ENCODE data around the gene SORBS2. TPM values are rescaled to one million over a fixed set of nuclear protein-coding genes. Genes with fewer than 3 reads are reported as not detected.

Gene SORBS2
- polyA plus RNA-seq, 2 of the 4 experiments (the other 2 are of a cell fraction) = 0.23 to 0.90 TPM

DNA sequence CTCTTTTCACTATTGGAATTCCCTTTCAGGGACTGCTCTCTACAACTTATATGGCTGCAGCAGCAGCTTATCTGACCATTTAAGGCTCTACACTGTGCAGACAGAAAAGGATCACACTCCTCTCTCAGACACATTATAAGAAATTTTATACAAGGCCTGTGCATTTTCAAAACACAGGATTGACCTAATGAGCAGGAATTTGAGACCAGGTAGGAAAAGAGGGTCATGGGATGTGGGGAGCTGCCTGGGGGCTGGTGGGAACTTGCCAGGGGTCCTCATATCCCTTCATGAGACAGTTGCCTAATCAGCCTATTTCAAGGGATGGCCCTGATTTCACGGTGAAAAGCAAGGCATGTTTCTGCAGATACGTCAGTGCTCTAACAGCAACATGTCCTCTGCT, 77.1 kb downstream of the SORBS2 start:
- no peaks in the 10 kb centered on the region for H3K9me3 ChIP-seq
- WGBS (ENCODE audit: missing lambda C conversion rate) = 64% methylated on average over 2 of the region's 2 CpGs
- H3K4me1 ChIP-seq = no peaks in the 10 kb centered on the region
- POLR2A ChIA-PET = no interaction called here
- TF ChIP-seq, protein P1, sequence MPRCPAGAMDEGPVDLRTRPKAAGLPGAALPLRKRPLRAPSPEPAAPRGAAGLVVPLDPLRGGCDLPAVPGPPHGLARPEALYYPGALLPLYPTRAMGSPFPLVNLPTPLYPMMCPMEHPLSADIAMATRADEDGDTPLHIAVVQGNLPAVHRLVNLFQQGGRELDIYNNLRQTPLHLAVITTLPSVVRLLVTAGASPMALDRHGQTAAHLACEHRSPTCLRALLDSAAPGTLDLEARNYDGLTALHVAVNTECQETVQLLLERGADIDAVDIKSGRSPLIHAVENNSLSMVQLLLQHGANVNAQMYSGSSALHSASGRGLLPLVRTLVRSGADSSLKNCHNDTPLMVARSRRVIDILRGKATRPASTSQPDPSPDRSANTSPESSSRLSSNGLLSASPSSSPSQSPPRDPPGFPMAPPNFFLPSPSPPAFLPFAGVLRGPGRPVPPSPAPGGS (IDR thresholded peaks at IDR 0.05) = no peak
- TF ChIP-seq RFX5 (IDR thresholded peaks at IDR 0.05) = no peak
- TF ChIP-seq PHF8 (IDR thresholded peaks at IDR 0.05; ENCODE audit: borderline replicate concordance, low read depth) = no peak
- TF ChIP-seq TP53 (CRISPR knock-in tag; IDR thresholded peaks at IDR 0.05) = no peak
- ATAC-seq (no peak), FAIRE-seq (no peak), DNase-seq (ENCODE audit: low read depth in 1 of 2, low spot score in 1 of 2) (no peak)
- CTCF ChIA-PET = no interaction called here
- H3K27ac ChIP-seq = no peak overlapping the region
- H3K4me2 ChIP-seq = no peak overlapping the region
- no peak overlapping the region for H3K4me3 ChIP-seq

DNA sequence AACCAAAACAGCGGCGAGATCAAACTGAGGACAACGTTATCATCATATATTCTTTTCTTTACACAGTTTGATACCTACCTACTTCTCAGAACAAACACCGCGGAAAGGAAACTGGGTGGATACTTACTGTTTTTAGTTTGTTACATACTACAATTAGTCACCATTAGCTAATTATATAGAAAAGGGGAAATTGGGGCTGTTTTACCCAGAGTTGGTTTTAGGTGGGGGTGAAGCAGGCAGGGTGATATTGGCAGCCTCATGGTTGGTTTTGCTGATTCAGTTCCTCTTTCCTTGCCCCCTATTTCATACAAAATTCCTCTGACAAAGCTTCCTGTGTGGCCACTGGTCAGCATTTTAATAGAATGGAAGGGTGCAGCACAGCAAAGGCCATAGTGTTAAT, 77.8 kb downstream of the SORBS2 start:
- POLR2A ChIA-PET = no interaction called here
- Histone ChIP-seq H3K9me3 (no peaks in the 10 kb centered on the region), H3K4me2 (no peak overlapping the region), H3K4me1 (no peaks in the 10 kb centered on the region), H3K27ac (no peak overlapping the region), H3K4me3 (no peak overlapping the region)
- CTCF ChIA-PET = no interaction called here
- FAIRE-seq = no peak
- no peak for DNase-seq (ENCODE audit: low read depth in 1 of 2, low spot score in 1 of 2)
- TF ChIP-seq POLR2AphosphoS2 (conservative IDR thresholded peaks at IDR 0.05; ENCODE audit: low read length) (no peak), ZFP36 (IDR thresholded peaks at IDR 0.05; ENCODE audit: borderline replicate concordance, partially characterized antibody) (no peak), CEBPB (IDR thresholded peaks at IDR 0.05) (no peak), JUN (IDR thresholded peaks at IDR 0.05) (no peak)
- WGBS (ENCODE audit: missing lambda C conversion rate) = 78% methylated on average over 5 of the region's 5 CpGs
- ATAC-seq = no peak

DNA sequence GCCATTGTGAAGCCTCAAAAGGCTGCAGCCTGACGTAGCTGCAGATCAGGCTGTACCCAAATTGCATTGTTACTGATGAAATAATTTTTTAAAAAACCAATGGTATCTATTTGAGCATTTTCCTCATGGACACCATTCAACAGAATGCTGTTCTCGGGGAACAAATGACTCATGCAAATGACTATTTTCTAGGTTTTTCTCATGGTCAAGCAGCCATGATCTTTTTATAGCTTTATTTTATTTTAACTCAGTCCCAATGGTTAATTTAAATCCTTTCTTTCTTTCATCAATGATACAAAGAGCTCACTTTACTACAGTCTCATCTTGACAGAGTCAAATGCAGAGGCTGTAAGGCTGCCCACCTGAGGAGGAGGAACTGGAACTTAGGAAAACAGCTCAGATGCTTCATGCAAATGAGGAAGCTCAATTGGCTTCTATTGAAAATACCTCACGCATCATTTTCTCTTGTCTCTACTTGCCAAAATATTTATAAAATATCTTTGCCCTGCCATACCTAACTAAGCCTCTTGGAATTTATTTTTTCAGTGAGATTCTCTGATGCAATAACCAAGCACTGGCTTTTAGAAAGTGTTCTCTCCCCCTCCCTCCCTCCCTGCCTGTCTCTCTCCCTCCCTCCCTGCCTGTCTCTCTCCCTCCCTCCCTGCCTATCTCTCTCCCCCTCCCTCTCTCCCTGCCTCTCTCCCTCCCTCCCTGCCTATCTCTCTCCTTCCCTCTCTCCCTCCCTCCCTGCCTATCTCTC, 81.0 kb downstream of the SORBS2 start:
- ATAC-seq (no peak), FAIRE-seq (no peak), DNase-seq (ENCODE audit: low read depth in 1 of 2, low spot score in 1 of 2) (no peak)
- CTCF ChIA-PET = no interaction called here
- TF ChIP-seq ZC3H11A (IDR thresholded peaks at IDR 0.05) = no peak
- no peak for TF ChIP-seq HOXB13 (CRISPR knock-in tag; IDR thresholded peaks at IDR 0.05; ENCODE audit: low read depth)
- no peak for TF ChIP-seq HEYL (CRISPR knock-in tag; IDR thresholded peaks at IDR 0.05)
- TF ChIP-seq RNF2 (IDR thresholded peaks at IDR 0.05; ENCODE audit: borderline replicate concordance, low read depth) = no peak
- no peak for TF ChIP-seq NPAS2 (CRISPR knock-in tag; IDR thresholded peaks at IDR 0.05; ENCODE audit: borderline replicate concordance)
- TF ChIP-seq SREBF2 (IDR thresholded peaks at IDR 0.05) = no peak
- TF ChIP-seq SMC3 (IDR thresholded peaks at IDR 0.05) = no peak
- no peak for TF ChIP-seq ZFP36 (IDR thresholded peaks at IDR 0.05; ENCODE audit: borderline replicate concordance, partially characterized antibody)
- no peak for TF ChIP-seq FOXS1 (CRISPR knock-in tag; IDR thresholded peaks at IDR 0.05)
- WGBS (ENCODE audit: missing lambda C conversion rate) = 76% methylated on average over 3 of the region's 3 CpGs
- Histone ChIP-seq H3K27ac (no peak overlapping the region), H3K4me2 (no peak overlapping the region), H3K9me3 (no peaks in the 10 kb centered on the region), H3K4me3 (no peak overlapping the region), H3K4me1 (no peaks in the 10 kb centered on the region)
- POLR2A ChIA-PET = no interaction called here

DNA sequence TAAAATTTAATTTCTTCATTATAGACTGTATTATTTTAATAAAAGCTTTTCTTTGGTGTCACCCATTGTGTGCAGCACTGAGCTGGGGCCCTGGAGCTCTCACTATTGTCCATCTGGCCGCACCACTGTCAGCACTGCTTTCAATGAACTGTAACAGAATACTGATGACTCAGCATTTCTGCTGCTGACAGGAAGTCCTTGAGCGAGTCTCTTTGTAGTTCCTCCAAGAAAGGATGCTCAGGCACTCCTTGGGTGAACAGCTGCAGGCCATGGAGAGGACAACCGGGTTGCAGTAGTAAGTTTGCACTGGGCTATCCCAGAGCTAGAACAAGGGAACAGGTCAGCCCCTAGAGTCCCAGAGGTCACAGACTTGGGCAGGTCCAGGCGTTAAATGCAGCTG, 81.6 kb downstream of the SORBS2 start:
- 47% methylated on average over 3 of the region's 4 CpGs for WGBS (ENCODE audit: missing lambda C conversion rate)
- no peak for ATAC-seq
- Histone ChIP-seq H3K4me1 (no peaks in the 10 kb centered on the region), H3K4me3 (no peak overlapping the region), H3K4me2 (no peak overlapping the region), H3K9me3 (no peaks in the 10 kb centered on the region), H3K27ac (no peak overlapping the region)
- CTCF ChIA-PET = no interaction called here
- no peak for FAIRE-seq
- TF ChIP-seq TP53 (CRISPR knock-in tag; IDR thresholded peaks at IDR 0.05) (no peak), MAFK (IDR thresholded peaks at IDR 0.05; ENCODE audit: partially characterized antibody) (peak; percentile 98), PHF8 (IDR thresholded peaks at IDR 0.05; ENCODE audit: borderline replicate concordance, low read depth) (no peak), ZFP36 (IDR thresholded peaks at IDR 0.05; ENCODE audit: borderline replicate concordance, partially characterized antibody) (no peak), NFE2L2 (conservative IDR thresholded peaks at IDR 0.05; ENCODE audit: low read length) (peak; percentile 46)
- peak in 1 of 2 experiments; percentile 6 for DNase-seq (ENCODE audit: low read depth in 1 of 2, low spot score in 1 of 2)
- POLR2A ChIA-PET = no interaction called here
